ENCODE results near the gene KIF24.
"Not testable (repeated sequence)": the region's sequence is repeated elsewhere in the genome, so short reads cannot be mapped to it uniquely, and the experiment has no call there.

KIF24 gene

GRCh38 chr9:34318163-34318790 is 10.8 kb downstream of the KIF24 start:
- H3K4me1 Mint-ChIP-seq (ENCODE audit: low read depth): no peaks in the 10 kb centered on the region
- H3K27ac Mint-ChIP-seq: no peak overlapping the region
- no peaks in the 10 kb centered on the region for H3K27me3 Mint-ChIP-seq
- no peaks in the 10 kb centered on the region for H3K9me3 Mint-ChIP-seq (ENCODE audit: low read depth)
- no peaks in the 10 kb centered on the region for H3K36me3 Mint-ChIP-seq
- no peak overlapping the region for H3K4me3 Mint-ChIP-seq

GRCh38 chr9:34317436-34317835 is 11.6 kb downstream of the KIF24 start:
- no peaks in the 10 kb centered on the region for H3K4me1 Mint-ChIP-seq (ENCODE audit: low read depth)
- no peak overlapping the region for H3K4me3 Mint-ChIP-seq
- no peaks in the 10 kb centered on the region for H3K27me3 Mint-ChIP-seq
- no peak overlapping the region for H3K27ac Mint-ChIP-seq
- no peaks in the 10 kb centered on the region for H3K9me3 Mint-ChIP-seq (ENCODE audit: low read depth)
- H3K36me3 Mint-ChIP-seq: no peaks in the 10 kb centered on the region

- Mint-ChIP-seq H3K9me3 (ENCODE audit: low read depth) (no peaks in the 10 kb centered on the region), H3K36me3 (no peaks in the 10 kb centered on the region), H3K27me3 (no peaks in the 10 kb centered on the region), H3K27ac (no peak overlapping the region), H3K4me3 (no peak overlapping the region), H3K4me1 (ENCODE audit: low read depth) (no peaks in the 10 kb centered on the region)
Observed at GRCh38 chr9:34311499-34312185, 17.4 kb downstream of the KIF24 start.

- no peak overlapping the region for H3K27ac Mint-ChIP-seq
- H3K4me1 Mint-ChIP-seq (ENCODE audit: low read depth): no peaks in the 10 kb centered on the region
- no peaks in the 10 kb centered on the region for H3K27me3 Mint-ChIP-seq
- no peaks in the 10 kb centered on the region for H3K9me3 Mint-ChIP-seq (ENCODE audit: low read depth)
- no peak overlapping the region for H3K4me3 Mint-ChIP-seq
- no peaks in the 10 kb centered on the region for H3K36me3 Mint-ChIP-seq
Observed at GRCh38 chr9:34310215-34310614, 18.9 kb downstream of the KIF24 start.

- not testable (repeated sequence) for H3K4me3 Mint-ChIP-seq, H3K36me3 Mint-ChIP-seq, H3K27me3 Mint-ChIP-seq
Observed at GRCh38 chr9:34308316-34308715, 20.8 kb downstream of the KIF24 start.

GRCh38 chr9:34301064-34301463 is 28.0 kb downstream of the KIF24 start:
- not testable (repeated sequence) for H3K9me3 Mint-ChIP-seq (ENCODE audit: low read depth); H3K4me1 Mint-ChIP-seq (ENCODE audit: low read depth); H3K27me3 Mint-ChIP-seq; H3K4me3 Mint-ChIP-seq; H3K27ac Mint-ChIP-seq; H3K36me3 Mint-ChIP-seq

More at GRCh38 chr9:34308316-34308715, 20.8 kb downstream of the KIF24 start:
- H3K27ac Mint-ChIP-seq; H3K4me1 Mint-ChIP-seq (ENCODE audit: low read depth); H3K9me3 Mint-ChIP-seq (ENCODE audit: low read depth): not testable (repeated sequence)

- Mint-ChIP-seq H3K4me3 (no peak overlapping the region), H3K36me3 (no peaks in the 10 kb centered on the region), H3K27ac (no peak overlapping the region), H3K9me3 (ENCODE audit: low read depth) (no peaks in the 10 kb centered on the region), H3K27me3 (no peaks in the 10 kb centered on the region), H3K4me1 (ENCODE audit: low read depth) (no peaks in the 10 kb centered on the region)
Observed at GRCh38 chr9:34292552-34292951, 36.5 kb downstream of the KIF24 start.

GRCh38 chr9:34291423-34291822 is 37.6 kb downstream of the KIF24 start:
- Mint-ChIP-seq H3K4me1 (ENCODE audit: low read depth) (no peaks in the 10 kb centered on the region), H3K4me3 (no peak overlapping the region), H3K27ac (no peak overlapping the region), H3K27me3 (no peaks in the 10 kb centered on the region), H3K36me3 (no peaks in the 10 kb centered on the region), H3K9me3 (ENCODE audit: low read depth) (no peaks in the 10 kb centered on the region)

- H3K4me3 Mint-ChIP-seq: no peak overlapping the region
- no peaks in the 10 kb centered on the region for H3K4me1 Mint-ChIP-seq (ENCODE audit: low read depth)
- H3K27ac Mint-ChIP-seq: no peak overlapping the region
- no peaks in the 10 kb centered on the region for H3K9me3 Mint-ChIP-seq (ENCODE audit: low read depth)
- H3K36me3 Mint-ChIP-seq: no peaks in the 10 kb centered on the region
- H3K27me3 Mint-ChIP-seq: no peaks in the 10 kb centered on the region
Observed at GRCh38 chr9:34291023-34291422, 38.0 kb downstream of the KIF24 start.

- Mint-ChIP-seq H3K27me3 (no peaks in the 10 kb centered on the region), H3K36me3 (no peaks in the 10 kb centered on the region), H3K4me1 (ENCODE audit: low read depth) (no peaks in the 10 kb centered on the region), H3K4me3 (no peak overlapping the region), H3K9me3 (ENCODE audit: low read depth) (no peaks in the 10 kb centered on the region), H3K27ac (no peak overlapping the region)
Observed at GRCh38 chr9:34289159-34289558, 39.9 kb downstream of the KIF24 start.

GRCh38 chr9:34282096-34282495 is 47.0 kb downstream of the KIF24 start:
- Mint-ChIP-seq H3K9me3 (ENCODE audit: low read depth) (no peaks in the 10 kb centered on the region), H3K4me1 (ENCODE audit: low read depth) (peaks cover 5% of the 10 kb centered on the region), H3K36me3 (peaks cover 2% of the 10 kb centered on the region), H3K27ac (no peak overlapping the region), H3K27me3 (peaks cover 2% of the 10 kb centered on the region), H3K4me3 (no peak overlapping the region)

GRCh38 chr9:34279411-34279810 is 49.7 kb downstream of the KIF24 start:
- peaks cover 2% of the 10 kb centered on the region for H3K36me3 Mint-ChIP-seq
- no peak overlapping the region for H3K27ac Mint-ChIP-seq
- H3K27me3 Mint-ChIP-seq: peaks cover 2% of the 10 kb centered on the region
- peaks cover 6% of the 10 kb centered on the region for H3K4me1 Mint-ChIP-seq (ENCODE audit: low read depth)
- H3K9me3 Mint-ChIP-seq (ENCODE audit: low read depth): no peaks in the 10 kb centered on the region
- H3K4me3 Mint-ChIP-seq: no peak overlapping the region
